TTC549 (cell line): ENCODE measurements around the gene TP53TG3D.
"Not testable (repeated sequence)": the region's sequence is repeated elsewhere in the genome, so short reads cannot be mapped to it uniquely, and the experiment has no call there.

Experiments used
- FAIRE-seq: peaks from 2 replicates; lab custom pipeline; 2012; peaks lifted over from hg19 to GRCh38; lab: Jason Lieb, UNC

Gene TP53TG3D, protein sequence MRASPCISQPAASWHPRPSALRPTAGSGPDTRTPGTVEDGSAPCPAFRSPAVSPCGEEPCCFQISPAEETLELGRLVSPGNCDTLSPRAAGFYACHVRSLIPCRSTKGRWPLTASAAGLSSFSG

GRCh38 chr16:32252986-32253385, at the start of gene TP53TG3D:
TP53TG3D (plus strand) TSS chr16:32253286; CDS start chr16:32253354, 68 bp downstream.
- not testable (repeated sequence) for FAIRE-seq

- not testable (repeated sequence) for FAIRE-seq
Observed at GRCh38 chr16:32253507-32253906, 421 bp downstream of the TP53TG3D start.

GRCh38 chr16:32261526-32261925, 8.4 kb downstream of the TP53TG3D start:
- FAIRE-seq = not testable (repeated sequence)

GRCh38 chr16:32263552-32263951, 10.5 kb downstream of the TP53TG3D start:
- not testable (repeated sequence) for FAIRE-seq

DNA sequence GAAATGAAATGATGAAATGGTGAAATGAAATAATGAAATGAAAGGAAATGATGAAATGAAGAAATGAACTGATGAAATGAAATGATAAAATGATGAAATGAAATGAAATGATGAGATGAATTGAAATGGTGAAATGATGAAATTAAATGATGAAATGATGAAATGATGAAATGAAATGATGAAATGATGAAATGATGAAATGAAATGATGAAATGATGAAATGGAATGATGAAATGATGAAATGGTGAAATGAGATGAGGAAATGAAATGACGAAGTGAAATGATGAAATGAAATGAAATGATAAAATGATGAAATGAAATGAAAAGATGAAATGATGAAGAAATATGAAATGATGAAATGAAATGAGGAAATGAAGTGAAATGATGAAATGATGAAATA, 28.8 kb downstream of the TP53TG3D start:
- not testable (repeated sequence) for FAIRE-seq

DNA sequence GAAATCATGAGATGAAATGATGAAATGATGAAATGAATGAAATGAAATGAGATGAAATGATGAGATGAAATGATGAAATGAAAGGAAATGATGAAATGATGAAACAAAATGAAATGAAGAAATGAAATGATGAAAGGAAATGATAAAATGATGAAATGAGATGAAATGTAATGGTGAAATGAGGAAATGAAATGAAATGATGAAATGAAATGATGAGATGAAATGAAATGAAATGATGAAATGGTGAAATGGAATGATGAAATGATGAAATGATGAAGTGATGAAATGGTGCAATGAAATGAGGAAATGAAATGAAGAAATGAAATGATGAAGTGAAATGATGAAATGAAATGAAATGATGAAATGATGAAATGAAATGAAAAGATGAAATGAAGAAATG, 29.9 kb downstream of the TP53TG3D start:
- not testable (repeated sequence) for FAIRE-seq

DNA sequence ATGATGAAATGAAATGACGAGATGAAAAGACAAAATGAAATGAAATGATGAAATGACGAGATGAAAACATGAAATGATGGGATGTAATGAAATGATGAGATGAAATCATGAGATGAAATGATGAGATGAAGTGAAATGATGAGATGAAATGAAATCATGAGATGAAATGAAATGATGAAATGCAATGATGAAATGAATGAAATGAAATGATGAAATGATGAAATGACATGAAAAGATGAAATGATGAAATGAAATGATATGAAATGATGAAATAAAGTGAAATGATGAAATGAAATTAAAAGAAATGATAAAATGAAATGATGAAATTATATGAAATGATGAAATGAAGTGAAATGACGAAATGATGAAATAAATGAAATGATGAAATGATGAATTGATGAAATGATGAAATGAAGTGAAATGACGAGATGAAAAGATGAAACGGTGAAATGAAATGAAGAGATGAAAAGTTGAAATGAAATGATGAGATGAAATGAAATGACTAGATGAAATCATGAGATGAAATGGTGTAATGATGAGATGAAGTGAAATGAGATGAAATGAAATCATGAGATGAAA, 30.9 kb downstream of the TP53TG3D start:
- not testable (repeated sequence) for FAIRE-seq

GRCh38 chr16:32284800-32285796, 32.0 kb downstream of the TP53TG3D start:
- FAIRE-seq = not testable (repeated sequence)

DNA sequence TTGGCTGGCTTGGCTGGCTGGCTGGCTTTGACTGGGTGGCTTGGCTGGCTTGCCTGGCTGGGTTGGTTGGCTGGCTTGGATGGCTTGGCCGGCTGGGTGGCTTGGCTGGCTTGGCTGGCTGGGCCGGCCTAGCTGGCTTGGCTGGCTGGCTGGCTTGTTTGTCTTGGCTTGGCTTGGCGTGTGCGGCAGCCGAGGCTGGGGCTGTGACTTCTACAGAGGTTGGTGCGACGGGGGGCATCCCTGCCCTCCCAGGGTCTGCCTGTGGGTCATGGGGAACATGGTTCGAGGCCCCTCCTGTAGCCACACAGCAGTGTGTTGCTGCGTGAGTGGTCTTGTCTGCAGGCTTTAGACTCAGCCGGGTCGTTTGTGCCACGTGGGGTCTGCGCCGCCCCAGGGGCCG, 33.1 kb downstream of the TP53TG3D start:
- FAIRE-seq = not testable (repeated sequence)

GRCh38 chr16:32287743-32288142, 34.7 kb downstream of the TP53TG3D start:
- not testable (repeated sequence) for FAIRE-seq

GRCh38 chr16:32289197-32289596, 36.1 kb downstream of the TP53TG3D start:
- FAIRE-seq = not testable (repeated sequence)

DNA sequence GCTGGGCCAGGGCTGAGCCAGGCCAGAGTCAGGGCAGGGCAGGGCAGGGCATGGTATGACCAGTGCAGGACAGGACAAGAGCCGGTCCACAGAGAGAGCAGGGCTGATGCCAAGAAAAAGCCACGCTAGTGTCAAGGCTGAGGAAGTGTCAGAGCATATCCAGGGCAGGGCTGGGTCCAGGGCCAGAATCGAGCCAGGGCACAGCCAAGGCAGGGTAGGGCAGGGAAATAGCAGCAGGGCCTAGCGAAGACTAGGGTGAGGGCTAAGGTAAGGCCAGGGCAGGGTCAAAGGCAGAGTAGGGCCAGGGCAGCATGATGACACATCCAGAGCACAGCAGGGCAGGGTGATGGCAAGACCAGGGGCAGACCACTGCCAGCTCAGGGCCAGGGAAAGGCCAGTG, 49.7 kb downstream of the TP53TG3D start:
- not testable (repeated sequence) for FAIRE-seq
